ENCODE measurements around the gene LPAR3.
A peak's percentile ranks its signal among the peaks of the same experiment; 100 is the strongest.

LPAR3 gene

DNA sequence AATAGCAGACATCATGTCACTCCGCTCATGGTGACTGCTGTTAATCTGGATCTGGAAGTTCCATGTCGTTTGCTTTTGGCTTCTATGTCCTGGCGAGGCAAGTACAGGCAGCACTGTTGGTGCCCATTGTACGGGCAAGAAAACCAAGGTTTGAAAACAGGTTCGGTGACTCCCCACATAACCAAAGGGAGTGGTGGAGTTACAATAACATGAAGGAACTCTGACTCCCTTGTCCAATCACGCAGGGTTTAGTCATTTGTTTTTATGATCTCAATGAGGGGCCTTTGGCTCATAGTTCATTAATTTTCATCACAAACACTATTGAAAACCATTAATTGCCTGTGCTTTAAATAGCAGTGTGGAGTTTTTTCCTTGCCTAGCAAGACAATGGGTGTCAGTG lies 119.8 kb downstream of the LPAR3 start:
- DNase-seq, result no peak

DNA sequence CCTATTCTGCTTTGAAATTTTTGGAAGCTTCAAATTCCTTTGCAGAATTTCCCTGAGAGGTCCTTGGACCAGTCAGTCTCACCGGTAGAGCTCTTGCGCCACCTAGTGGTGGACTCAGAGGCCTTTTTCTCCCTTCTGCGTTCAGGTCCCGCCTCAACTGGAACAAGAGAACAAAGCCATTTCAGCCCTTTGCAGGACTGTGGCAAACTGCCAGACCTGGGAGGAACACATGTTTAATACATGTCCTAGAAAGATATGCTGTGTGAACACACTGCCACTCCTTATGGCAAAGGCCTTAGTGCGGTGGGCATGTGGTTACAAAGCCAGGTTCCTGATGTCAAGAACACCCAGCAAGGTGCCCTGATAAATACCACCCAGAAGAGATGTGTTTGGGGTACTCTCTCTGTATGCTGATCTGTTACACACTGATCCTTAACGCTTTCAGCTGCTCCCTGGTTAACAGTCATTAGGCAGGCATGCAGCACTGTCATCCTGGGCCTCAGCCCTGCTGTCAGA lies 120.5 kb downstream of the LPAR3 start:
- peak; percentile 82 for DNase-seq

DNA sequence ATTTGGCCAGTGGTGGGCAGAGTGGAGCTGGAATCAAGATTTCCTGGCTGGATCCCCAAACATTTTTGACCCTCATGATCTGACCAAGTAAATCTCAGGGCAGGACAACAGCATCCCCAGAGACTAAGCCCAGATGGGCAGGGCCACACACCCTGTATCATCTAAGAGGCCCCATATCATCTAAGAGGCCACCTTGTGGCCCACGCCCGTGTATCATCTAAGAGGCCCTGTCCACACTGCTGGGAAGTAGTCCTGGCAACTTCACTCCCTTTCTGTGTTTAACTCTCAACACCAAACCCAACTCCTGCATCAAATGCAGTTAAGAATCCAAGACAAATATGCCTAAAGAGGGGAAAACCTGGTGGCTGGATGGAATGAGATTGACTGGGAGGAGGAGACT lies 121.1 kb downstream of the LPAR3 start:
- no peak for DNase-seq

DNA sequence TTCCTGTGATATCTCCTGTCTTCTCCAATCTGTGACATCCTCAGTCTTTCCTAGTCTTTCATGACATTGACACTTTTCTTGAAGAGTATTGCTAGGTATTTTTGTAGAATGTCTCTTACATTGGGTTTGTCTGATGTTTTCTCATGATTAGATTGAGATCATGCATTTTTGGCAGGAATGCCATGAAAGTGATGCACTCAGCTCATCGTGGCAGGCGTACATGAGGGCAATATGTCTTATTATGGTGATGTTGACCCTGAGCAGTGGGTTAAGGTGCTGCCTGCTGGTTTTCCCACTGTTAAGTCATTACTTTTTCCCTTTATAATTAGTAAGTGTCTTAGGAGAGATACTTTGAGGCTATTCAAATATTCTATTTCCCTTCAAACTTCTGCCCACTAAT lies 122.5 kb downstream of the LPAR3 start:
- DNase-seq, result no peak

DNA sequence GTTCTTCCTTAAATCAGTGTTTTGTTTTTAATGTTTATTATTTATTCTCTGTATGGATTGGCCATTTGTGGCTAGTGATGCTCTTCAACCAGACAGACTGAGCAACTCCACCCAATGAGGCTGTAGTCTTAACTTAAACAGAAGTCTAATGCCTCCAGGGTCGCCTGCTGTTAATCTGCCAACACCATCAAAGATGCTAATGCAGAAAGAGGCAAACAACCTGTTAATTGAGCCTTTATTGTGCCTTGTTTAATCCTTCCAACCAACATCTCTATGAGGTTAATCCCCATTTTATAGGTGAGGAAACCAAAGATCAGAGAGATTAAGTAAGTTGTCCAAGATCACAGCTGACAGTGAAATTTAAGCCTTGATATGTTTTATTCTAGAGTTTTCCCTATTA lies 123.4 kb downstream of the LPAR3 start:
- no peak for DNase-seq

DNA sequence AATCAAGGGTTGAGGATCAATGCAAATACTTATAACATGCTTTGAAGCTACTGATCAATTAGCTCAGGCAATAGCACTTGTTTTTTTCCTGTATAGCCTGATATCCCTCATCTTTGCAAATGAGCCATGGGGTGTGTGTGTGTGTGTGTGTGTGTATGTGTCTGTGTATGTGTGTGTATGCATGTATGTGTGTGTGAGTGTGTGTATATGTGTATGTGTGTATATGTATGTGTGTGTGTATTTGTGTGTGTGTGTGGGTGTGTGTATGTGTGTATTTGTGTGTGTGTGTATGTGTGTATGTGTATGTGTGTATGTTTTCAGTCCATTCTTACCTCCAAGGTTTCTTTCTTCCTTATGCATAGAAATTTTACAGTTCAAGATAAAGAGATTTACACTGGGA lies 124.4 kb downstream of the LPAR3 start:
- no peak for DNase-seq

DNA sequence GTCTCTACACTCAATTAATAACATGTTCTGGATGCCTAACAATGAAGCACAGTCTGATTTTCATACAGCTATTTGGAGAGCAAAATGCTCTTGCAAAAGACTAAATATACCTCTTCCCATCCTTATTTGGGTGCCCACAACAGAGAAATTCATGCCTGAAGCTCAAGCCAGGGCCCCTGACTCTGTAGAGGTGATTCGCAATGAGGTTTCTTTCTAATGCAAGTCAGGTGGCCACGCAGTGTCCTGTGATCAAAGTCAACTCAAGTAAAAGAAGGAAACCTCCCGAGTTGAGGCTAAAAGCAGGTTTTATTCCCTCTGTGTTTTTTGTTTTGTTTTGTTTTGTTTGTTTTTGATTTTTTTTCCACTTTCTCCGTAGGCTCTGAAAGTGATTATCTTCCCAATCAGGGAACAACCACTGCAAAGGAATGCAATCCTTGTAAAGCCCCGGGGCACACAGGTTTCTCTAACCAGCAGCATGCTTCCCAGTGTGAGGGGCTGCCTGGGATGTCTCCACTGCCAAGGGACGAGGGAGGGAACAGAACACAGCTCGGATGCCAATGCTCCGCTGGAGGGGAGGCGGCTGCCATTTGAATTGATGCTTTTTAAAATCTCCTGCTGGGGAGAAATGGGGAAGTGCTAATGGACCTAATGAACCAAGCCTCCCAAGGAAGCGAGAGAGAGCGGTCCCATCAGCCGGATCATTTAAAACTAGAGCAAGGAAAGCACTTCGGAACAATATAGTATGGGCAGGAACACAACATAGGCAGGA lies 128.9 kb downstream of the LPAR3 start:
- DNase-seq, result no peak

DNA sequence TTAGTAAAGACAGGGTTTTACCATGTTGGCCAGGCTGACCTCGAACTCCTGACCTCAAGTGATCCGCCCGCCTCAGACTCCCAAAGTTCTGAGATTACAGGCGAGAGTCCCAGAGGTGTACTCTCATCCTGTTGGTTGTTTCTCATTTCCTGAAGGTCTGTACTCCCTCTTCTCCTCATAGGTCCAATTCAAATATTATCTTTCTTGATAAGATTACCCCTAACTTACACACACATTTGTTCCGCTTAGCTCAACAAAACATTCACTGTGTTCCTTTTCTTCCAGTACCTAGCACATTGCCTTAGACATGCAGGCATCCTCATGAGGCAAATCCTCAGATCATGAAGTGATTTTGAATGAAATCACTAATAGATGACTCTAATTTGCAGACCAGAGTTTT lies 130.3 kb downstream of the LPAR3 start:
- no peak for DNase-seq
